Trophoblast cell (in vitro differentiated cells and primary cell): ENCODE measurements around the gene PDGFRA. TPM values are rescaled to one million over a fixed set of nuclear protein-coding genes. Genes with fewer than 3 reads are reported as not detected.

Experiments
- DNase-seq, 2 donors: peaks; one replicate each; pipeline ENCODE4 v3.0.0-alpha.2; 2016
- H2AFZ ChIP-seq: 2 replicates; pipeline ENCODE4 v1.6.1; 2013; ENCODE audit warnings: low read length, moderate library complexity, mild to moderate bottlenecking; ENCODE audit not compliant: insufficient read depth, poor library complexity
- H2AK5ac ChIP-seq: 2 replicates; pipeline ENCODE4 v1.6.1; 2013; ENCODE audit warnings: mild to moderate bottlenecking, low read length
- H2BK120ac ChIP-seq: 2 replicates; pipeline ENCODE4 v1.6.1; 2013; ENCODE audit warnings: low read length, mild to moderate bottlenecking, moderate library complexity; ENCODE audit not compliant: insufficient read depth, poor library complexity
- H2BK12ac ChIP-seq: 2 replicates; pipeline ENCODE4 v1.6.1; 2013; ENCODE audit warnings: mild to moderate bottlenecking, low read length, moderate library complexity
- H2BK5ac ChIP-seq: 2 replicates; pipeline ENCODE4 v1.6.1; 2013; ENCODE audit warnings: low read length, low read depth, moderate library complexity, mild to moderate bottlenecking; ENCODE audit not compliant: poor library complexity
- H3K14ac ChIP-seq: 2 replicates; pipeline ENCODE4 v1.6.1; 2013; ENCODE audit warnings: mild to moderate bottlenecking, low read length
- H3K18ac ChIP-seq: 2 replicates; pipeline ENCODE4 v1.6.1; 2013; ENCODE audit warnings: mild to moderate bottlenecking, low read length
- H3K23ac ChIP-seq: 2 replicates; pipeline ENCODE4 v1.6.1; 2013; ENCODE audit warnings: low read length
- H3K27ac ChIP-seq: 2 replicates; pipeline ENCODE4 v1.5.1; 2013; ENCODE audit warnings: low read depth, mild to moderate bottlenecking, inconsistent platforms, low read length, moderate library complexity
- H3K27me3 ChIP-seq: 2 replicates; pipeline ENCODE4 v1.6.1; 2013; ENCODE audit warnings: inconsistent platforms, mild to moderate bottlenecking, low read length, moderate library complexity; ENCODE audit not compliant: insufficient read depth
- H3K36me3 ChIP-seq, 2 experiments: 1 replicate in 1 of 2; 2 replicates in 1 of 2; pipeline ENCODE4 v1.6.1; 2013; ENCODE audit warnings: low read length in 2 of 2, mild to moderate bottlenecking in 2 of 2, moderate library complexity in 1 of 2; ENCODE audit not compliant: insufficient read depth in 2 of 2, control insufficient read depth in 1 of 2
- H3K4ac ChIP-seq: 2 replicates; pipeline ENCODE4 v1.6.1; 2013; ENCODE audit warnings: low read depth, mild to moderate bottlenecking, low read length, moderate library complexity
- H3K4me1 ChIP-seq, 2 experiments: 1 replicate in 1 of 2; 2 replicates in 1 of 2; pipeline ENCODE4 v1.6.1; 2013; ENCODE audit warnings: low read length in 2 of 2, mild to moderate bottlenecking in 2 of 2, moderate library complexity in 1 of 2; ENCODE audit not compliant: insufficient read depth in 2 of 2, control insufficient read depth in 1 of 2
- H3K4me2 ChIP-seq: 2 replicates; pipeline ENCODE4 v1.6.1; 2013; ENCODE audit warnings: inconsistent platforms, mild to moderate bottlenecking, low read length, moderate library complexity
- H3K4me3 ChIP-seq: 2 replicates; pipeline ENCODE4 v1.5.1; 2013; ENCODE audit warnings: mild to moderate bottlenecking, low read depth, low read length, inconsistent platforms
- H3K79me1 ChIP-seq: one replicate; pipeline ENCODE4 v1.6.1; 2013; ENCODE audit warnings: low read length
- H3K79me2 ChIP-seq: 2 replicates; pipeline ENCODE4 v1.6.1; 2013; ENCODE audit warnings: low read length, mild to moderate bottlenecking; ENCODE audit not compliant: control insufficient read depth, insufficient read depth, poor library complexity
- H3K9ac ChIP-seq: 2 replicates; pipeline ENCODE4 v1.6.1; 2013; ENCODE audit warnings: mild to moderate bottlenecking, low read length
- H3K9me3 ChIP-seq: 2 replicates; pipeline ENCODE4 v1.6.1; 2013; ENCODE audit warnings: low read depth, mild to moderate bottlenecking, control low read depth, inconsistent platforms, low read length; ENCODE audit not compliant: insufficient read depth
- H4K12ac ChIP-seq: 2 replicates; pipeline ENCODE4 v1.6.1; 2013; ENCODE audit warnings: low read depth, mild to moderate bottlenecking, low read length, moderate library complexity
- H4K8ac ChIP-seq: 2 replicates; pipeline ENCODE4 v1.6.1; 2013; ENCODE audit warnings: low read depth, mild to moderate bottlenecking, low read length, moderate library complexity
- H4K91ac ChIP-seq: one replicate; pipeline ENCODE4 v1.6.1; 2013; ENCODE audit warnings: low read depth, mild to moderate bottlenecking, low read length, moderate library complexity
- WGBS: extraction: QIAGEN DNeasy Blood & Tissue Kit; methylation state at CpG from one replicate; pipeline ENCODE4 v1.1.7; 2013; ENCODE audit warnings: missing lambda C conversion rate; ENCODE audit not compliant: insufficient read length, insufficient coverage; ENCODE audit errors: extremely low coverage; 5-methylcytosine and 5-hydroxymethylcytosine counted together
- polyA plus RNA-seq: library from polyadenylated mRNA; stranded (reverse); fragments of 200-250 nt; gene quantifications from 2 replicates; pipeline ENCODE4 v1.2.3, GENCODE V29; 2013

The PDGFRA gene
- 16.1 and 18.0 TPM in 2 replicates for polyA plus RNA-seq

DNA sequence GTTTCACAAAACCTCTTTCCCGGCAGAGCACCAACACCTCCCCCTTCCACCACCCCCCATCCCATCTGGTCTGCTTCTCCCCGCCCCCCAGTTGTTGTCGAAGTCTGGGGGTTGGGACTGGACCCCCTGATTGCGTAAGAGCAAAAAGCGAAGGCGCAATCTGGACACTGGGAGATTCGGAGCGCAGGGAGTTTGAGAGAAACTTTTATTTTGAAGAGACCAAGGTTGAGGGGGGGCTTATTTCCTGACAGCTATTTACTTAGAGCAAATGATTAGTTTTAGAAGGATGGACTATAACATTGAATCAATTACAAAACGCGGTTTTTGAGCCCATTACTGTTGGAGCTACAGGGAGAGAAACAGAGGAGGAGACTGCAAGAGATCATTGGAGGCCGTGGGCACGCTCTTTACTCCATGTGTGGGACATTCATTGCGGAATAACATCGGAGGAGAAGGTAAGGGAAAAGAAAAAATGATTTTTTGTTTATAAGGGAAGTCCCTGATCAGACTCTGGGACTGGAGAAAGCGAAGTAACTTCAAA, at the start of gene PDGFRA:
Gene PDGFRA, plus strand, starts transcription at position 333 of the 541 bp plus-strand sequence. CDS start 29,476 bp downstream, outside the sequence.
- no peak within 1 kb of the TSS for H3K23ac ChIP-seq
- H4K91ac ChIP-seq = peak within 1 kb of the TSS; percentile 76
- peaks cover 17% of the 10 kb centered on the region for H3K27me3 ChIP-seq
- peak within 1 kb of the TSS; percentile 12 for H4K12ac ChIP-seq
- H2BK5ac ChIP-seq = peak within 1 kb of the TSS; percentile 65
- no peaks in the 10 kb centered on the region for H3K36me3 ChIP-seq
- H3K18ac ChIP-seq = peak within 1 kb of the TSS; percentile 67
- no peak within 1 kb of the TSS for H3K27ac ChIP-seq
- H3K4me1 ChIP-seq = peaks cover 17 to 34% of the 10 kb centered on the region in 2 experiments
- peak within 1 kb of the TSS; percentile 82 for H2BK120ac ChIP-seq
- H3K4me3 ChIP-seq = peak within 1 kb of the TSS; percentile 75
- peak within 1 kb of the TSS; percentile 79 for H2AFZ ChIP-seq
- H3K9ac ChIP-seq = no peak within 1 kb of the TSS
- WGBS = no CpG with 5 or more reads among the region's 15 CpGs
- peak within 1 kb of the TSS; percentile 74 for H3K14ac ChIP-seq
- peak within 1 kb of the TSS; percentile 29 for H3K4ac ChIP-seq
- peak within 1 kb of the TSS; percentile 80 for H2BK12ac ChIP-seq
- DNase-seq = no peak
- peaks cover 7% of the 10 kb centered on the region for H3K79me2 ChIP-seq
- peaks cover 2% of the 10 kb centered on the region for H3K9me3 ChIP-seq
- H2AK5ac ChIP-seq = peak within 1 kb of the TSS; percentile 33
- peaks cover 47% of the 10 kb centered on the region for H3K79me1 ChIP-seq
- H4K8ac ChIP-seq = peak within 1 kb of the TSS; percentile 31
- peak within 1 kb of the TSS; percentile 96 for H3K4me2 ChIP-seq

DNA sequence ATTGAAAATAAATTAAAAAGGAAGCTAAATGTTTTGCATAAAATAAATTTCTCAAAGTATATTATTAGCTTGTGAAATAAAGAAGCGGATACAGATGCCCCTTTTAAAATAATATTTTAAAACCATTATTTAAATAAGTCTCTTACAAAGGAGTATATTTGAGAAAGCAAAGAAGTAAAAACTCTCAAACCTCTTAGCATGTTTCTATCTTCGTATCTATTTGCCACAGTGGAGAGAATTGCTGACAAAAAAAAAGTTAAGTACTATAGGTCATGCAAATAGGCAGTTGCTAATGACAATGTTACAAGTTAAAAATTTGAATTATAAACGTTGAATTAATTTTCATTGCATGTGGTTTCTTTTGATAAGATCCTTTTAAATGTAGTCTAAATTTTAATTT, 44.5 kb upstream of the PDGFRA start:
- H2BK120ac ChIP-seq = no peak overlapping the region
- no CpG with 5 or more reads among the region's 3 CpGs for WGBS
- no peaks in the 10 kb centered on the region for H3K79me2 ChIP-seq

DNA sequence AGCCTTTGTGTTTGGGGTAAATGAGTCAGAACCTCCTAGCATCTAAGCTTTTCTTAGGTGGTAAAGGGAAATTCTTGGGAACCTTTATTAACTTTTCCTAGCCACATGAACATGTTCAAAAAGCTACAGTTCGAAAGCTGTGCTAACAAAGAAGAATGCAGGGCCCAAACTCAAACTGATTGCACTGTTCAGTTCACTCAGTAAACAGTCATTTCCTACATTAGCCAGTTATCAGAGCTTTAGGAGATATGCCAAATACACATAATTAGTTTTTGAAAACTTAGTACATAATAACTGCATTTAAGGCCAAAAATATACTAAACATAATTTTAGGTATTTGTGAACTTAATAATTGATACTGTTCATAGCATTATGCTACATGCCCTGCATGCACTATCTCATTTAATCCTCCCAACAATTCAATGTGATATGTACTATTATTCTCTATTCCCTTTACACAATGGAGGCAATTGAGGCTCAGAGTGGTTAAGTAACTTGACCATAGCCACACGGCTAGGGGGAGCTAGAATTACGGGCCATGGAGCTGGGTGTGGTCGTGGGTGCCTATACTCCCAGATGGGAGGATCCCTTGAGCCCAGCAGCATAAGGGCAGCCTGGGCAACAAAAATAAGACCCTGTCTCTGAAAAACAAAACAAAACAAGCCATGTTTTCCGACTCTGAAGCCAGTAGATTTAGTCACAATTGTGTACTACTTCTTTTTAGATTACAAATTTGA, 43.9 kb upstream of the PDGFRA start:
- Histone ChIP-seq H2BK120ac (no peak overlapping the region), H2BK12ac (peak overlapping the region; percentile 54), H3K23ac (no peak overlapping the region), H3K9me3 (no peaks in the 10 kb centered on the region), H2BK5ac (no peak overlapping the region), H2AK5ac (peak overlapping the region; percentile 41), H3K27me3 (no peaks in the 10 kb centered on the region), H3K4ac (no peak overlapping the region), H3K36me3 (no peaks in the 10 kb centered on the region), H3K4me1 (no peaks in the 10 kb centered on the region), H3K18ac (no peak overlapping the region), H4K8ac (no peak overlapping the region), H3K4me2 (no peak overlapping the region), H3K9ac (no peak overlapping the region), H3K27ac (no peak overlapping the region), H2AFZ (no peak overlapping the region), H3K14ac (no peak overlapping the region), H3K79me2 (no peaks in the 10 kb centered on the region), H3K79me1 (no peaks in the 10 kb centered on the region), H4K12ac (no peak overlapping the region), H4K91ac (no peak overlapping the region), H3K4me3 (no peak overlapping the region)
- WGBS = no CpG with 5 or more reads among the region's 5 CpGs
- no peak for DNase-seq

More for the DNA sequence above, 44.5 kb upstream of the PDGFRA start:
- H3K36me3 ChIP-seq = no peaks in the 10 kb centered on the region
- no peak overlapping the region for H2BK12ac ChIP-seq
- H3K4me3 ChIP-seq = no peak overlapping the region
- H3K4me2 ChIP-seq = no peak overlapping the region
- H2AFZ ChIP-seq = no peak overlapping the region
- no peak overlapping the region for H4K91ac ChIP-seq
- H3K18ac ChIP-seq = no peak overlapping the region
- no peak overlapping the region for H3K4ac ChIP-seq
- no peak overlapping the region for H2AK5ac ChIP-seq
- no peak overlapping the region for H4K8ac ChIP-seq
- H3K9ac ChIP-seq = no peak overlapping the region
- H3K27me3 ChIP-seq = no peaks in the 10 kb centered on the region
- no peak overlapping the region for H4K12ac ChIP-seq
- no peaks in the 10 kb centered on the region for H3K79me1 ChIP-seq
- H3K23ac ChIP-seq = no peak overlapping the region
- no peak overlapping the region for H3K14ac ChIP-seq
- H3K9me3 ChIP-seq = no peaks in the 10 kb centered on the region
- H3K4me1 ChIP-seq = no peaks in the 10 kb centered on the region
- no peak overlapping the region for H3K27ac ChIP-seq
- no peak for DNase-seq
- H2BK5ac ChIP-seq = no peak overlapping the region

DNA sequence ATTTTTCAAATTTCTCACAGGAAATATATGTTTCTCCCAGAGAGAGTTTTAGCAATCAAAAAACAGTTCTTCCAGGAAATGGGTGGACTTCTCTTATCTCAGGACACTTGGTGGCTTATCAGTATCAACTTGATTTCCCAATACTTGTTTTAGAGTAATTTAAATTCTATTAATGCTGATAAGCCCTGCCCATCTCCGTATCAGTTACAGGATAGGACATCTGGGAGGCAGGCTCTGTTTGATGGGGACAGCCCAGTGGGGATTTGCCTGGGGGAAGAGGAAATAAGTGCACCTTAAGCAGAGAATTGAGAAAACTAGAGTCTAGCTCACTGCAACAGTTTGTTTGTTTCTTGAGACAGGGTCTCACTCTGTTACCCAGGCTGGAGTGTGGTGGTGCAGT, 43.2 kb upstream of the PDGFRA start:
- no peak overlapping the region for H4K91ac ChIP-seq
- no peak overlapping the region for H2AFZ ChIP-seq
- H3K18ac ChIP-seq = no peak overlapping the region
- no peak overlapping the region for H3K23ac ChIP-seq
- H2BK12ac ChIP-seq = no peak overlapping the region
- H3K36me3 ChIP-seq = no peaks in the 10 kb centered on the region
- WGBS = no CpG with 5 or more reads among the region's 1 CpG
- no peaks in the 10 kb centered on the region for H3K4me1 ChIP-seq
- H3K27ac ChIP-seq = no peak overlapping the region
- no peak overlapping the region for H4K8ac ChIP-seq
- no peak overlapping the region for H2BK5ac ChIP-seq
- no peak overlapping the region for H3K4ac ChIP-seq
- H3K9me3 ChIP-seq = no peaks in the 10 kb centered on the region
- no peak overlapping the region for H2BK120ac ChIP-seq
- no peak overlapping the region for H3K4me2 ChIP-seq
- H3K79me2 ChIP-seq = no peaks in the 10 kb centered on the region
- H4K12ac ChIP-seq = no peak overlapping the region
- no peak overlapping the region for H3K9ac ChIP-seq
- DNase-seq = peak; percentile 30 to 66
- no peaks in the 10 kb centered on the region for H3K79me1 ChIP-seq
- no peak overlapping the region for H2AK5ac ChIP-seq
- no peak overlapping the region for H3K4me3 ChIP-seq
- no peaks in the 10 kb centered on the region for H3K27me3 ChIP-seq
- no peak overlapping the region for H3K14ac ChIP-seq
